ENCODE data around the gene CAMK1D. TPM values are rescaled to one million over a fixed set of nuclear protein-coding genes. Genes with fewer than 3 reads are reported as not detected.

CAMK1D gene
- total RNA-seq, 1 experiment from 2014 or later, result 10.2 TPM

- TF ChIP-seq, protein P1, sequence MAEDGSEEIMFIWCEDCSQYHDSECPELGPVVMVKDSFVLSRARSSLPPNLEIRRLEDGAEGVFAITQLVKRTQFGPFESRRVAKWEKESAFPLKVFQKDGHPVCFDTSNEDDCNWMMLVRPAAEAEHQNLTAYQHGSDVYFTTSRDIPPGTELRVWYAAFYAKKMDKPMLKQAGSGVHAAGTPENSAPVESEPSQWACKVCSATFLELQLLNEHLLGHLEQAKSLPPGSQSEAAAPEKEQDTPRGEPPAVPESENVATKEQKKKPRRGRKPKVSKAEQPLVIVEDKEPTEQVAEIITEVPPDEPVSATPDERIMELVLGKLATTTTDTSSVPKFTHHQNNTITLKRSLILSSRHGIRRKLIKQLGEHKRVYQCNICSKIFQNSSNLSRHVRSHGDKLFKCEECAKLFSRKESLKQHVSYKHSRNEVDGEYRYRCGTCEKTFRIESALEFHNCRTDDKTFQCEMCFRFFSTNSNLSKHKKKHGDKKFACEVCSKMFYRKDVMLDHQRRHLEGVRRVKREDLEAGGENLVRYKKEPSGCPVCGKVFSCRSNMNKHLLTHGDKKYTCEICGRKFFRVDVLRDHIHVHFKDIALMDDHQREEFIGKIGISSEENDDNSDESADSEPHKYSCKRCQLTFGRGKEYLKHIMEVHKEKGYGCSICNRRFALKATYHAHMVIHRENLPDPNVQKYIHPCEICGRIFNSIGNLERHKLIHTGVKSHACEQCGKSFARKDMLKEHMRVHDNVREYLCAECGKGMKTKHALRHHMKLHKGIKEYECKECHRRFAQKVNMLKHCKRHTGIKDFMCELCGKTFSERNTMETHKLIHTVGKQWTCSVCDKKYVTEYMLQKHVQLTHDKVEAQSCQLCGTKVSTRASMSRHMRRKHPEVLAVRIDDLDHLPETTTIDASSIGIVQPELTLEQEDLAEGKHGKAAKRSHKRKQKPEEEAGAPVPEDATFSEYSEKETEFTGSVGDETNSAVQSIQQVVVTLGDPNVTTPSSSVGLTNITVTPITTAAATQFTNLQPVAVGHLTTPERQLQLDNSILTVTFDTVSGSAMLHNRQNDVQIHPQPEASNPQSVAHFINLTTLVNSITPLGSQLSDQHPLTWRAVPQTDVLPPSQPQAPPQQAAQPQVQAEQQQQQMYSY (CRISPR knock-in tag; IDR thresholded peaks at IDR 0.05), result no peak
- TF ChIP-seq CREB1 (CRISPR knock-in tag; IDR thresholded peaks at IDR 0.05), result no peak
- no peak for TF ChIP-seq NFATC4 (CRISPR knock-in tag; IDR thresholded peaks at IDR 0.05)
- TF ChIP-seq OVOL2 (CRISPR knock-in tag; IDR thresholded peaks at IDR 0.05; ENCODE audit: borderline replicate concordance), result no peak
Observed at GRCh38 chr10:12350167-12350872, 973 bp downstream of the CAMK1D start (continued).

DNA sequence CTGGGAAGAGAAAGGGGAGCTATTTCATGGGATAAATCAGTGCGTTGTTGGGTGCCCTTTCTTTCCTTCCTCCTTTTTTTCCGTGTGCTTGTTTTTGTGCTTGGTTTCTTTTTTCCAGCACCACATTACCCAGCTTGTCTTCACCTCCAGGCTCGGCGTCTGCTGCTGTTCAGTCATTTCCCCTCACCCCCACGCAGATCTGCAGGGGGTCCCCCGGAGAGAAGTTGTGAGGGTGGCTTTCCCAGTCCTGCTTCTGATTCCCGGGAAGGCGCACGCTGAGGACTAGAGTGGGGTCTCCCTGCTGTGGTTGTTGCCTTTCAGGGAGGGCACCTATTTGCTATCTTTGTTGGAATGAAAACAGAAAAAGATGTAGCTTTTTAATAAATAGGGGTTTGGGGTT lies 1.6 kb downstream of the CAMK1D start:
- H3K4me3 Mint-ChIP-seq, result peak overlapping the region; percentile 99
- no peak for TF ChIP-seq TP53 (CRISPR knock-in tag; IDR thresholded peaks at IDR 0.05)
- no peak for TF ChIP-seq STAT6 (CRISPR knock-in tag; conservative IDR thresholded peaks at IDR 0.05; ENCODE audit: low read depth)
- TF ChIP-seq FOXK1 (CRISPR knock-in tag; IDR thresholded peaks at IDR 0.05), result no peak
- TF ChIP-seq, protein P2, sequence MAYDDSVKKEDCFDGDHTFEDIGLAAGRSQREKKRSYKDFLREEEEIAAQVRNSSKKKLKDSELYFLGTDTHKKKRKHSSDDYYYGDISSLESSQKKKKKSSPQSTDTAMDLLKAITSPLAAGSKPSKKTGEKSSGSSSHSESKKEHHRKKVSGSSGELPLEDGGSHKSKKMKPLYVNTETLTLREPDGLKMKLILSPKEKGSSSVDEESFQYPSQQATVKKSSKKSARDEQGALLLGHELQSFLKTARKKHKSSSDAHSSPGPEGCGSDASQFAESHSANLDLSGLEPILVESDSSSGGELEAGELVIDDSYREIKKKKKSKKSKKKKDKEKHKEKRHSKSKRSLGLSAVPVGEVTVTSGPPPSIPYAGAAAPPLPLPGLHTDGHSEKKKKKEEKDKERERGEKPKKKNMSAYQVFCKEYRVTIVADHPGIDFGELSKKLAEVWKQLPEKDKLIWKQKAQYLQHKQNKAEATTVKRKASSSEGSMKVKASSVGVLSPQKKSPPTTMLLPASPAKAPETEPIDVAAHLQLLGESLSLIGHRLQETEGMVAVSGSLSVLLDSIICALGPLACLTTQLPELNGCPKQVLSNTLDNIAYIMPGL (CRISPR knock-in tag; IDR thresholded peaks at IDR 0.05), result no peak
- TF ChIP-seq NR3C1 (CRISPR knock-in tag; conservative IDR thresholded peaks at IDR 0.05; ENCODE audit: low read depth), result no peak
- TF ChIP-seq CBFB (CRISPR knock-in tag; IDR thresholded peaks at IDR 0.05; ENCODE audit: low read depth), result no peak
- no peak for TF ChIP-seq JAZF1 (CRISPR knock-in tag; IDR thresholded peaks at IDR 0.05)
- no peak for TF ChIP-seq CTCF (IDR thresholded peaks at IDR 0.05)
- no peak for TF ChIP-seq ARID4B (CRISPR knock-in tag; IDR thresholded peaks at IDR 0.05; ENCODE audit: borderline replicate concordance)
- no peak for TF ChIP-seq PRRX2 (CRISPR knock-in tag; IDR thresholded peaks at IDR 0.05)
- no peak for TF ChIP-seq ZNF121 (CRISPR knock-in tag; IDR thresholded peaks at IDR 0.05)
- no peak for TF ChIP-seq FOXP1 (CRISPR knock-in tag; IDR thresholded peaks at IDR 0.05; ENCODE audit: borderline replicate concordance)
- TF ChIP-seq ZNF232 (CRISPR knock-in tag; IDR thresholded peaks at IDR 0.05), result no peak
- no peak for TF ChIP-seq ELF4 (CRISPR knock-in tag; IDR thresholded peaks at IDR 0.05; ENCODE audit: low read depth)
- ChIA-PET POLR2A (interaction anchor here (0.9 kb wide), 1 partner anchor 22 kb away, joined by 3 read pairs; no protein-coding TSS in a partner anchor), CTCF (interaction anchor here (1.2 to 3.0 kb wide), 2 partner anchors 8 to 134 kb away, joined by 4 to 11 read pairs; no protein-coding TSS in a partner anchor)
- H3K36me3 Mint-ChIP-seq, result peaks cover 2% of the 10 kb centered on the region; the same call in 1 of the 2 replicates
- no peaks in the 10 kb centered on the region for H3K9me3 Mint-ChIP-seq
- H3K27me3 Mint-ChIP-seq (ENCODE audit: low read depth), result peaks cover 47% of the 10 kb centered on the region
- ATAC-seq (no peak), DNase-seq (ENCODE audit: low spot score) (no peak)
- H3K27ac Mint-ChIP-seq, result no peak overlapping the region
- peaks cover 47% of the 10 kb centered on the region for H3K4me1 Mint-ChIP-seq

All from WTC11 (cell line).